Jurkat, Clone E6-1 (cell line): ENCODE data around the gene AGBL4.

Source experiments
- DNase-seq: peaks from one replicate; pipeline ENCODE4 v3.0.0-alpha.2; 2011; ENCODE audit warnings: low read depth, low spot score
- H3K4me3 ChIP-seq: 2 replicates; pipeline ENCODE4 v1.5.1; 2011; ENCODE audit warnings: mild to moderate bottlenecking, low read length, control low read depth, moderate library complexity

AGBL4 gene

DNA sequence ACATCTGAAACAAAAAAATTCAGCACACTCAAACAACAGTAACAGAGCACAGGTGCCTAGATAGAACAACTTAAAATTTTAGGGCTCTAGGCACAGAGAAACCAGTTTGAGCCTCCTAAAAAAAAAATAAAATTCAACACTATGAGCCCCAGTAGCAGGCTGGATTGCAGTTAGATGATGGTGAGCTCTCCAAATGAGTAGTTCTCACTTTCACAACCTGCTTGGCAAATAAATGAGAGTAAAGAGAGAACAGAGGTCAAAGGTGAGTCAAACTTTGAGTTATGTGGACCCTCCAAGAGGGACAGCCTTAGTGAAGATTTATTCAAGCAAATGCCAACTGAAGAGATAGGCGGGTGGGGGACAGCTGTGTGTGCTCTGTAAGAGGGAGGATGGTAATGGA is 1250.6 kb downstream of the AGBL4 start:
- DNase-seq, result no peak
- no peak overlapping the region for H3K4me3 ChIP-seq

DNA sequence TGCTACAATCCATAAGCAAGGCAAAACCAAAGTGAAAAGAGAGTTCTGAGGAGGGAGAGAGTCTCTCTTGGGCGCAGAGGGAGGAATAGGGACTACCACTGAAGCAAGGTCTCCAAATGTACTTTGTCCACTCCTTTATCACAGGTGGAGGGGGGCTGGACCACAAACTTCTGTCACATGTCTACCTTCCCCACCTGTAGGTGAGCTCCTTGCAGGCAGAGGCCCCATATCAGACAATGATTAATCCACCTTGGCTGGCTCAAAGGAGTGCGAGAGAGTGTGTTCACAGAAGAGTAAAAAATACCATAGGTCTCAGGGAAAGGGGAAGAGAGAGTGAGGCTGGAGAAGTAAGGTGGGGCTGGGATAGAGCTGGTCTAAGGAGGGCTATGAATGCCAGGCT is 1251.5 kb downstream of the AGBL4 start:
- DNase-seq, result no peak
- no peak overlapping the region for H3K4me3 ChIP-seq

DNA sequence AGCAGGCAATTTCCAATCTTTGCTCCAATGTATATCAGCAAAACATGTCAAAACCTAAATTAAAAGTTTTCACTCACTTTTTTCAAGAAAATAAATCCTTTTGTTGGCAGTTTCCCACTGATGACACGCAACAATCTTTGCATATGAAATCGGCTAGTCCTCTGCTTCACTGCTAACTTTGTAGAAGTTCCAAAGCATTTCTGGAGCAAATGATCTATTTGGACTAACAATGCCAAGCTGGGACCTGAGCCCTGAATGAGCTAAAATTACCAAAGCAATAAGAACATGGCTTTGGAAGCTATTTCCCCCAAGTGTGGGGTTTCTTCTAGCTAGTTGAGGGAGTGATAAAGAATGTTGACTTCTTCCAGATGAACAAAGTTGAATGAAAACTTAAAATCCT is 1252.2 kb downstream of the AGBL4 start:
- H3K4me3 ChIP-seq, result no peak overlapping the region
- DNase-seq, result no peak

DNA sequence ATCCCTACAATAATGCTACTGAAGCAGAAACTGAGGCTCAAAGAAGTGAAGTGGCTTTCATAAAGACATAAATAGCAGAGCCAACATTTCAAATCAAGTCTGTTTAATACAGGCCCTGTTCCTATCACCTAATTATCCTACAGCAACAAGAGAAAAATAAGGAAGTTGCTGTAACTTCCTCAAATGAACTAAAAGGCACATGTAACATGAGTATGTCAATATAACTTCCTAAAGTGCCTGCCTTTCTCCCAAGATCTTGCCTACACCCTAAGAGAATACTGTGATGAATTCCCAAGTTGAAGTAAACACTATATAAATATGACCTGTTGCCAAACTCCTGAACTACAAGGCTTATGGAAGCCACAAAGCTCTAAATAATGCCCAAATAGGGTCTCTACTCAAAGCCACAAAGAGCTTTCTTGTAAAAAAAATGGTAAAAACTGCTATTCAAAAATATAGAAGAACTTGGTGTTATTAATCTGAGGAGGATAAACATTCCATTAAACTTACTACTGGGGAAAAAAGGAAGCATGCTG is 1255.7 kb downstream of the AGBL4 start:
- H3K4me3 ChIP-seq, result no peak overlapping the region
- no peak for DNase-seq

DNA sequence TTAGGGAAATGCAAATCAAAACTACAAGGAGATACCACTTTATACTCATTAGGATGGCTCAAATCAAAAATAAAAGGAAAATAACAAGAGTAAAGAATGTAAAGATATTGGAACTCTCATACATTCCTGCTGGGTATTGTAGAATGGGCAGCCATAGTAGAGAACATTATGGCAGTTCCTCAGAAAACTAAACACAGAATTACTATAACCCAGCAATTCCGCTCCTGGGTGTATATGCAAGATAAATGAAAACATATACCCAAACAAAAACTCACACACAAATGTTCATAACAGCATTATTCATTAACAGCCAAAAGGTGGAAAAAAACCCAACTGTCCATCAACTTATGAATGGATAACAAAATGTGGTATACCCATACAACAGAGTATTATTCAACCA is 1258.4 kb downstream of the AGBL4 start:
- H3K4me3 ChIP-seq, result no peak overlapping the region
- DNase-seq, result no peak

DNA sequence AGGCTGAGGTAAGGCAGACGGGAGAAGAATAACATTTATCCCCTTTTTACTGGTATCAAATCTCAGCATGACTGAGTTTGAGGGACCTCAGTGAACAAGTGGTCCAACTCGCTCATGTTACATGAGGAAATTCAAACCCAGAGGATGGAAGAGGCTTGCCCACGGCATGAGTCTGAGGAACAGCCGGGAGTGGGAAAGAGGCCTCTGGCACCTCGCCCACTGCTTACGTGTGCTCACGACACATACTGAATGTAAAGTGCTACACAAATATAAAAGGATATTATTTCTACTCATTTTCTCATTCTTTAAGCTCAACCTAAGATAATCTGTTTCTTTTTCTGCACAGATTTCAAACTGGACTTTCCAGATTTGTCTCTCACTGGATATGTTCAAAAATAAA is 1261.8 kb downstream of the AGBL4 start:
- no peak for DNase-seq

DNA sequence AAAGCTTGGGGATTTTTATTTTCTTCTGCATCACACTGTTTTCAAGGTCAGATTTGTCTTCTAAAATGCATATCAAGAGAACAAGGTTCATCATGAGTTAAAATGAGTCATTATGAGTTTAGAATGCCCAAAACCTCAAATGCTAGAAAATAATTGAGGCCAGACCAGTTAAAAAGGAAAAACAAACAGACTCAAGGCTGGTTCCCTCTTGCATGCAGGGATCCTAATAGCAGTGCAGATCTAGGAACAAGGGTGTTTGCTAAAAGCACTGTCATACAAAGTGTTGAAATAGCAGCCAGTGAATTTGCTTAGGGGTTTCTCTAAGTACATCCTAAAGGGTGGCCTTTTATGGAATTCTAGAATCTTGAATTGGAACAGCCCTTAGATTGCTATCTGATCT is 1262.3 kb downstream of the AGBL4 start:
- H3K4me3 ChIP-seq, result no peak overlapping the region
- no peak for DNase-seq

More for the DNA sequence above, 1261.8 kb downstream of the AGBL4 start:
- no peak overlapping the region for H3K4me3 ChIP-seq

DNA sequence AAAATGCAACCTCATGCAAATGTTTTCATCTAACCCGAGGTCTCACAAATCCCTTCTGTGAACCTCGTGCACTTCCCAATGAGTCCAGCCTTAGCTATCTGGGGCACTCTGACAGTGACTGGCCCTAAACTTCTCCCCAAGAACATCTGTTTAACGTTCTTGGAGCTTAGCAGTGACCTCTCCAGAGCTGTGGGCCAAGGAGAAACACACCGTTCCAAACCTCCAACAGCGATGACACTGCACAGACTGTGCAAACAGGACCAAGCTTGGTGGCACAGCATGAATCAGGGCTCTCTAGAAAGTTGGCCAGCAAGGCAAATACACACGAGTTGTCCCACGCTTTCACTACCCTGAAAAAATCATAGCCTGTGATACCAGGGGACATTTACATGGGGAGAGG is 1262.9 kb downstream of the AGBL4 start:
- DNase-seq, result no peak
- no peak overlapping the region for H3K4me3 ChIP-seq

DNA sequence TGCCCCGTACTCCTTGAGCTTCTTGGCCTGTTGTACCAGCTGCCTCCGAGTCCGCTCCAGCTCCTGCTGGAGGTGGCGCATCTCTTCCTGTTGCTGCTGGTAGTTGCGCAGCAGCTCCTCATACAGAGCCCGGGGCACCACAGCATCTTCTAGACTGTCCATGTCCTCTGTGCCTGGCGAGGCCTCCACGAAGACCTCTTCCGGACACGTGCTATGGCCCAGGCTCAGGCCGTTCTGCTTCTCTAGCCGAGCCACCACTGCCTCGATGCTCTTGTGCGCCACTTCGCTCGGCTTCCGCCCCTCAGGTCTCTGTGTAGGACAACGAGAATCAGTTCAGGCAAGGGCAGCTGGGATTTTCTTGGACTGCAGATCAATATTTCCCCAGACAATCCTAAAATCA is 1264.8 kb downstream of the AGBL4 start:
- DNase-seq, result no peak
- H3K4me3 ChIP-seq, result no peak overlapping the region

DNA sequence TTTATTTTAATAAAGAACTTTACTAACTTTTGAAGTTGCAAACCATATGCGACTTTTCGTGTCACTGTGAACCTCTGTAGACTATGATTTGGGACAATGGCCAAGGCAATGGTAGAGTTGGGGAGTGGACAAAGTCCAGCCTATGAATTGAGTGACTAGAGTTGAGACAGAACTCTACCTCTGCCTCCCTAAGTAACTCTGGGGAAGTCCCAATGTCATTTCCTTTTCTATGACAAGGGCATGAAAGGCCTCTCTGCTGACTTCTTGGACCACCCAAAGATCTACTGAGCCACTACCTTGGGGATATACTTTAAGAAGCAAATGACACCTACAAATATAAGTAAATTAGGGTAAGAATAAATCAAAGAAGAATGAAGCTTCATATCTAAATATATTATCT is 1266.4 kb downstream of the AGBL4 start:
- no peak for DNase-seq

DNA sequence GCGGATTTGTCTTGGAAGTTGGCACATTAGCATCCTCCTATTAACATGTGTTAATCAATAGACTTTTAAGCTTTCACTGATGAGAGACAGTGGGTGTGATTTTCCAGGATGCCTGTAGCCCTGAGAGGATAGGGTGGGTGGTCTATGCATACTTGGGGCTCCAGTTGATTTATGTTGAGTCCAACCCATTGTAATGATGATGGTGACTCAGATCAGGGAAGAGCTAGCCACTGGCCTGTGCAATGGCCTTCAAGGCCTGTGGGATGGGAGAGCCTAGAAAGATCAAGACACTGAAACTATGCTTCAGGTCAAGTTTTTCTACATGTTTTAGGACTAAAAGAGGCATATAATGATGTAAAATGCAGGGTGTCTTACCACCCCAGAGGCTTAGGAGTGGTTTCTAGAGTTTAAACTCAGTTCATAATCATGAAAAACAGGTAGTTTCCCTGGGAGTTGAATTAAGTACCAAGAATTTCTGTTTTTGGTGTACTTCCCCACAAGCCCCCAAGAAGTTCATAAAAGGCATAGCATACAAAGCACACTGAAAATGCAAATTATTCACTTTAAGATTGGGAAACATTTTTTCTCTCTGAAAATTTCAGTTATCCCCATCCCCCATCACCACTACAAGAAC is 1267.0 kb downstream of the AGBL4 start:
- DNase-seq, result no peak
- no peak overlapping the region for H3K4me3 ChIP-seq

More for the DNA sequence above, 1266.4 kb downstream of the AGBL4 start:
- no peak overlapping the region for H3K4me3 ChIP-seq

DNA sequence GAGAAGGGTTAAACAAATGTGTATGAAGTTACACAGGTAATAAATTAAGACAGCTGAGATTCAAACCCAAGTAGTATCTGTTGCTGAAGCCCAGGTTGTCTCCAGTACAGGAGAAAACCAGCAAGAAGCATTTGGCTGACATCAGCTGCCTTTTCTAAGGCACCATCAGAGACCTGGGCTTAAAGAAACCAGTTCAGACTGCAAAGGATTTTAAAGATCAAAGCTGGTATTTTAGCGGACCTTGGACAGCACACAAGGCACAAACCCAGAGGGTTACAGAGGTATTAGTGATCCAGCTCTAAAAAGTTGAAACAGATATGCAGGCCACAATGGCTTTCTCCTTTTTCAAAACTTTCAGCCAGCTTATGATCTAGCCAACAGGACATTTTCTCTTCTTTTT is 1270.5 kb downstream of the AGBL4 start:
- H3K4me3 ChIP-seq, result no peak overlapping the region
- no peak for DNase-seq

DNA sequence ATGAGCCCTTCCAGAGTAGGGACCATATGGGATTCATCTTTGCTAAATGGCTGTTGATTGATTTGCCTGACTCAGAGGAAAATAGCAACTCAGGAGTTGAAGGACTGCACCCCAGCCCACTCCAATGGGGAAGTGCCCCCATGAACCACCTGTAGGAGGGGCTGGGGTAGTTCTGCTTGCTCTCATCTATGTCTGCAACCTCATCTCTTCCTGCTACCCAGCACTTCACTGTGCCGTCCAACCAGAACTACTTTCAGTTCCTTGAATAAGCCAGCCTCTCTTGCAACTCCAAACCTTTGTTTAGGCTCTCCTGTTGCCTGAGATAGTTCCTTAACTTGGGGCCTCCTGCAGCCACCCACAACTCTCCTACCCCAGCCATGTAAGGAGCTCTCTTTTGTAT is 1273.6 kb downstream of the AGBL4 start:
- H3K4me3 ChIP-seq, result no peak overlapping the region
- no peak for DNase-seq

DNA sequence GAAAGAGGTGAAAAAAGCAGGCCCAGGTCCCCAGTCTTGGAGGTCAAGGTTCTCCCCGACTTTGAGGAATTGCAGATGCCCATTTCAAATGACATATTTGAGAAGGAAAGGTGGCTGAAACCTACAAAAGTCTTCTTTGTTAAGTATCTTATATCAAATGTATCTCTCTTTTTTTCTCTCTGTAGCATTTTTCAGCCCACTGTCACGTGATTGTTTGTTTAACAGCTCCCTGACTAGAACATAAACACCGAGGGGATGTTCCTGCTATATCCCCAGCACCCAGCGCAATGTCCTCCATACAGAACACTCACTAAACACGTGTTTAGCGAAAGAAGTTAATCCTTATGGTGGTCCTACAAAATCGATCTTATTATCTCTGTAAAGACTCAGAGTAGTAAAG is 1274.7 kb downstream of the AGBL4 start:
- no peak for DNase-seq
- no peak overlapping the region for H3K4me3 ChIP-seq

DNA sequence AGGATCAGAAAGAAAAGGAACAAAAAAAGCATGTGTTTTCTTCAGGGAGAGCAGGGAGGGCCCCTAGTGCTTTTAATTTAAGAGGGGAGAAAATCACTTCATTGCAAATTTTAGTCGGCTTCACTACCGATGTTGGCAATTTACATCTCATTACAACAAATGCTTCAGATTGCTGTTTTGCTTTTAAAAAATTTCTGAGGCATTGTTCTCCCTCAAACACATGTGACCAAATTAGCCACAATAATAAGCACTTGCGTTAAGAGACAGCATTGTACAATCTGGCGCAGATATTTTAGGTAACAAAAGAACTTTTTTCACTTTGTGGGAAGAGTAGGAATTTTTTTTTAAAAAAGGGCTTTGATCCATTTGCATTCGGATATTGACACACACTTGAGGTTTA is 1276.8 kb downstream of the AGBL4 start:
- DNase-seq, result no peak
- no peak overlapping the region for H3K4me3 ChIP-seq

DNA sequence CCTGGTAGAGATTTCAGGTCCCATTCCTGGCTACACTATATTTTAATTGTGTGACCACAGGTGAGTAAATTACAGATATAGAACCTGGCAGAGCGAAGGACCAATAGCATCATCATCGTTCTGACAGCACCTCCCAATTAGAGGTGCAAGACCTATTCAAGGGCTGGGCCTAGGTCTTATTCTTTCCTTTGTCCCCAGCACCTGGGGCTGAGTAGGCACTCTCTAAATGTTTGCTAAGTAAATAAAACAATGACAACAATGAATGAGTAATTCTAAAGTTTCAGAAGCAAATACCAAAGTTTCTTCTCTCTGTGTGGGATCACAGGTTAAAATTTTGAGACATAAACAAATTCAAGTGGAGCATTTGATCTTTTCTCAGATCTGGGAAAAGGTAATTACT is 1279.7 kb downstream of the AGBL4 start:
- no peak overlapping the region for H3K4me3 ChIP-seq
- DNase-seq, result no peak

DNA sequence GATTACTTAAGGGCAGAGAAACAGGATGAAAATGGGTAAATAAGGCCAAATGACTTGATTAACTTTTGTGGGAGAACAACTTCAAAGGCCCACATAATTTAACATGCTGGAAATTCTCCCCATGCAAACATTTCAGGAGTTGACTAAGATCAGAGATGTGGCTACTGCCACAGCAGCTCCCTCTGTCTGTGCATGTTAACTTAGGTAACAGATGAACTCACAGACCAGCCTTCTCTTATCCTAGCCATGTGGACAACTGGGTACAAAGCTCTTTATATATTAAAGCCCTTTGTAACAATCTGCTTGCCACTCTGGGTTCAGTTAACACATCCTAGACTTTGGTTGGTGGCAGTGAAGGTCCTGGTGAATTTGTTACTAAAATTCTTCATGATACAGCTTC is 1280.3 kb downstream of the AGBL4 start:
- no peak for DNase-seq
- H3K4me3 ChIP-seq, result no peak overlapping the region

DNA sequence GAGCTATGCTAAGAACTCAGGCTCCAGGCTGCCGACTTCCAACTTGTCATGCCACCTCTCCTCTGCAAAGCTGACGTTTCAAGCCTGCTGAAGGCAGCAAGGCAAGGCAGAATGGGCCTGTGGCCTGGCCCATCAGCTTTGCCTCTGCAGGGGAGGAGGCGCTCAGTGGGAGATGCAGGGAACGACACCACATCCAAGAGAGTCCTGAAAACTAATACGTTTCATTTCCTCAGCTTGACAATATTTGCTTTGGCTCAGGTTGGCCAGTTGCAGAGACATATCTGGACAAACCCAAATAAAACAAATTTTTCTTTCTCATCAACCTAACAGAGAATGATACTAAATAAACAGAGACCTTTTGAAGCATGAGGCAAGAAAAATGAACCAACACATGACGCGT is 1282.4 kb downstream of the AGBL4 start:
- no peak overlapping the region for H3K4me3 ChIP-seq
- DNase-seq, result no peak

DNA sequence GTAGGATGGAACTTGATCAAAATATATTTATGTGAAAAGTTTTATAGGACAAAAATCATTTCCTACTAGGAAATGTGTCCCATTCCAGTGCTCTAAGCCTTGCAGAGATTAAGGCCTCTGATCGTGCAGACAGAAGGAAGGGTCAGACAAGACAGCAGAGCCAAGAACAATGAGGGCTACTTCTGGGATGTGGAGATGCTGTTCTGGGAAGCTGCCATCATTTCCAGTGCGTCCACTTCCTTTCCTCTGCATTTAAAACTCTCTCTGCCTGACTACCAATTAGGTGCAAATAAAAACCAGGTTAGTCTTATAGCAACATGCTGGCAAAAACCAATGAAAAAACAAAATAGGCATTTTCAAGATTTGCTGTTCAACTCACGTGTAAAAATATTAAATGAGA is 1283.1 kb downstream of the AGBL4 start:
- no peak overlapping the region for H3K4me3 ChIP-seq
- DNase-seq, result no peak

DNA sequence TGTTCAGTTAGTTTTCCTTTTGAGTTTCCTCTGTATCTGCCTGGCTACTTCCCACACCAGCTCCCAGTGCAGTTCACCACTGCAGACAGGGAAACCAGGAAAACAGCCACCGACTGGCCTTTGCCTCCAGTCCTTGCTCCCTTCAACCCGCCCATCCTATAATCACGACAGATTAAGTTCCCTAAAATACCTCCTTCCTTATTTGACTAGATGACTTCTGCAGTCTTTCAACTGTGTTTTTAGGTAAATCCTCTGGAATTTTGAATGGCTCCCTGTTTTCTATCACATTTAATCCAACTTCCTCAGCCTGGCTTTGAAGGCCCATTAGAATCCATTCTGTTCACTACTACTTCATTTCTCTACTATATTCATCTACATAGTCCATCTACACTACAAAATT is 1284.7 kb downstream of the AGBL4 start:
- H3K4me3 ChIP-seq, result no peak overlapping the region
- DNase-seq, result no peak

DNA sequence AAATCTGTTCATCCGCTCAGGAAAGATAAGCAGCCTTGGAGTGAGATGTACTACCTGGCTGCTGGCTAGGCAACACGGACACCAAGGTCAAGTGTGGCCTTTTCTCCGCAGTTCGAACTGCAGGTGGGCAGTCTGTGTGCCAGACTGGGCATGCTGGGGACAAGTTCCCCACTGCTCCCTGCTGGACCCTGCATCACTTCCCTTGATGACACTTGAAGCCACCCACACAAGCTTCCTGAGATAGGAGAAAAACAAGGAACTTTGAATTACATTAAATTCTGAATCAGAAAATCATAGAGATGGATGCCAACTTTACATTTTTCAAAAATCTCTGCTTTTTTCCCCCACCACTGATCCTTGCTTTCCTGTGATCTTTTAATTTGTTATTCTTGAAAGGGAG is 1285.4 kb downstream of the AGBL4 start:
- H3K4me3 ChIP-seq, result no peak overlapping the region
- DNase-seq, result no peak

DNA sequence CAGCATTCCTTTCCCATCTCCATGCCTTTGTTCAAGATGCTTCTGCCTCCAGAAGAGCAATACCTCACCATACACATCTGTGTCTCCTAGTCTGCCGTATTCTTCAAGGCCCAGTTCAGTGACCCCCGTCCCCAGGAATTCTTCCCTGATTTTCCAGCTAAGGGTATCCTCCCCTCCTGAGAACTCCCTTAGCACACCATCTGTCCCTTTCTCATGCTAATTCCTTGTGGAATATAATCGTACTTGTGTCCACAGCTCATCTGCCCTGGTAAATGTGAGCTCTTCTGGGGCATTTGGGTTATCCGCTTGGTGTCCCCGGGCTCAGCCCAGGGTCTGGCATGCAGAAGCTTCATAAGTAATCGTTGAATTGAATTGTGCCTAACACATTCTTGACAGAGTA is 1288.0 kb downstream of the AGBL4 start:
- H3K4me3 ChIP-seq, result no peak overlapping the region
- DNase-seq, result no peak
